Fibroblast of peridontal ligament (primary cell): Measurements from ENCODE around the gene MCF2L.
A peak's percentile ranks its signal among the peaks of the same experiment; 100 is the strongest.

Experiments
- DNase-seq: peaks from one replicate; pipeline ENCODE4 v3.0.0-alpha.2; 2010; ENCODE audit errors: extremely low read depth

Gene MCF2L

DNA sequence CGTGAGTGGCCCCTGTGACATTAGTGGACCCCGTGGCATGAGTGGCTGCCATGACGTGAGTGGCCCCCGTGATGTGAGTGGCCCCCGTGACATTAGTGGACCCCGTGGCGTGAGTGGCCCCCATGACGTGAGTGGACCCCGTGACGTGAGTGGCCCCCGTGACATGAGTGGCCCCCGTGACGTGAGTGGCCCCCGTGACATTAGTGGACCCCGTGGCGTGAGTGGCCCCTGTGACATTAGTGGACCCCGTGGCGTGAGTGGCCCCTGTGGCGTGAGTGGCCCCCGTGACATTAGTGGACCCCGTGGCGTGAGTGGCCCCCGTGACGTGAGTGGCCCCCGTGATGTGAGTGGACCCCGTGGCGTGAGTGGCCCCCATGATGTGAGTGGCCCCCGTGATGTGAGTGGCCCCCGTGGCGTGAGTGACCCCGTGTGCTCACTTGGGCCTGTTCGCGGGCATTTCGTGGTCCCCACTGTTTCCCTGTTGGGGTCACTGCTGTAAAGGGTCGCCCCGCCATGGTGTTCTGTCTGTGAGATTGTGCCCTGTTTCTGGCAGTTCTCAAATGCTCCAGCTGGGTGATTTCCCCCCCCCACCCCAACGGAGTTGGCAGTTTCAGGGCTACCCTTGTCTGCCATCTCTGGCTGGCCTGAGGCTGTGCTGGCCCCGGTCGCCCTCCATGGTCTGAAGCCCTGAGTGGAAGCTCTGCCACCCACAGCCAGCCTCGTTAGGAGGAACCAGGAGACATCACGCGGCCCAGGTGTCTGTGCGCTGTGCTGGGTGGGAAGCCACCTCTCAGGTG, 64.2 kb downstream of the MCF2L start:
- no peak for DNase-seq

DNA sequence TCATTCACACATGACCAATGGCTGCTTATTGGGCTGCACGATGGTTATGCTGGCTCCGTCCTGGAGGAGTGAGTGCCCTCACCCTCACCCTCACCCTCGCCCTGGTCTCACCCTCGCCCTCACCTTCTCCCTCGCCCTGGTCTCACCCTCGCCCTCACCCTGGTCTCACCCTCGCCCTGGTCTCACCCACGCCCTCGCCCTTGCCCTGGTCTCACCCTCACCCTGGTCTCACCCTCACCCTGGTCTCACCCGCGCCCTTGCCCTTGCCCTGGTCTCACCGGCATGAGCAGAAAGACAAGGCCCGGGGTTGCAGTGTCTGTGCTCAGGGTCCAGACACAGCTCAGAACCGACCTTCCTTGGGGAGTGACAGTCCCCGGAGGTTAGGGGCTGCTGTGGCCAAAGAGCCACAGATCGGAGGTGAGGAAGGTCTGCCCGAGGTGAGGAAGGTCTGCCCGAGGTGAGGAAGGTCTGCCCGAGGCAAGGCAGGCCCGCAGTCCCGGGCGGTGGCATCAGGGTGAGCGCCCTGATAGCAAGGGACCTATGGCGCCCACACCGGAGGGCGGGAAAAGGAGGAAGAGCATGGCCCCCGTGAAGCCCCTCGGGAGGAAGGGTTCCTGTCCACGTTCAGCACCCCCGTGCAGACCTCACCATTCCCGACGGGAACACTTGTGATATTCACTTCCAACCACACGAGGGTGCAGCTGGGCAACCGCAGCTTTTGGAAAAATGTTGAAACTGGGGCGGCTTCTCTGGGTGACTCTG, 65.6 kb downstream of the MCF2L start:
- peak; percentile 77 for DNase-seq

DNA sequence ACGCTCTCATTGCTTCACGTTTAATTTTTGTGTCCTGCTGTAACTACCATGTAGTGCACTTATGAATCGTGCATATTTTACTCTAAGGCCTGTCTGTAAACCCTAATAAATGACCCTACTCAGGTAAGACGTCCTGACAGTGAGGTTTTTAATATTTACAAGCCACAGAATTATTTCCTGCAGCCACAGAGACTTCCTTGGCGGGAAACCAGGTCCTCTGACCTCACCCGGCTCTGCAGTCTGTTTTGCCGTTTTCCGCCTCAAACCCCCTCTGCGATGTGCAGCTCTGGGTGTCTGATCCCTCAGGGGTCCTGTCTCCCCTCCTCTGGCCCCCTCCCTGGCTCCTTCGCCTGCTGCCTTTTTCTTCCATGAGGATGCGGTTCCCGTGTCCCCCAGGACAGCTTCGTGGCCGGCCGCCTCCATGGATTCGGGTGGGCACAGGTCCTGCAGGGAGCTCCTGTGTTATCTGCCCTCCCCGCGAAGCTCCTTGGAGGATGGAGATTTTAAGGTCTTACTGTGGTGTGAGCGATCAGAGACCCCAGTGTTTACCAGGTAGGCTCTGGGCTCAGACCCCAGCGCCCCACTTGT, 66.3 kb downstream of the MCF2L start:
- DNase-seq, result no peak

DNA sequence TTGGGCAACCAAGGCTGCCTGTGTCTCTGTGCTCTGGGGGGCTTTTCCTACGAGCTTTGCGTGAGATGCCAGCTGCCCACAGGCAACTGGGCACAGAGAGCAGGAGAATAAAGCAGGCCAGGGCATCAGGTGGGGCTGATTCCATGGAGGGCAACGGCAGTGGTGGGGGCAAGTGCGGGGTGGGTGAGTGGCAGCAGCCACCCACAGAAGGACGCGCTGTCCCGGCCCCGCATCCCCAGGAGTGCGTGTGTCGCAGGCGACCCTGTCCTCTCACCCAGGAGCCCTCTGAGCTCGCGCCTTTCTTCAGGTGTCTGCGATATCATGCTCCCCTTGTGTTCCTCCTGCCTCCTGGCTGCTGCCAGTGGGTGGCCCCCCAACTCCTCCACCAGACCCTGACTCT, 67.4 kb downstream of the MCF2L start:
- no peak for DNase-seq

DNA sequence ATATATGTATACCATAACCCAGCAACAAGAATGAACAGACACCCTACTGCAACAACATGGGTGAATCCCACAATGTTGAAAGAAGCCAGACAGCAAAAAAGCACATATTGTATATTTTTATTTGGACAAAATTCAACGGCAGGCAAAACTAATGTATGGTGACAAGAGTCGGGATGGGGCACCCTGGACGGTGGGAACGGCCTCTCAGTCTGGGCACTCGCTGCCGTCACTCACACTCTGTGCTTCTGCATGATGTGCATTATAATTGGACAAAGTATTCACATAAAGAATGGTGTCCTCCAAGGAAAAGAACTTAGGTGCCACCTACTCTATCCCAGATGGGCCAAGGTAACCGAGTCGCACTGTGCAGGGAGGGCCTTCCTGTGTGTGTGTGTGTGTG, 71.0 kb downstream of the MCF2L start:
- no peak for DNase-seq

DNA sequence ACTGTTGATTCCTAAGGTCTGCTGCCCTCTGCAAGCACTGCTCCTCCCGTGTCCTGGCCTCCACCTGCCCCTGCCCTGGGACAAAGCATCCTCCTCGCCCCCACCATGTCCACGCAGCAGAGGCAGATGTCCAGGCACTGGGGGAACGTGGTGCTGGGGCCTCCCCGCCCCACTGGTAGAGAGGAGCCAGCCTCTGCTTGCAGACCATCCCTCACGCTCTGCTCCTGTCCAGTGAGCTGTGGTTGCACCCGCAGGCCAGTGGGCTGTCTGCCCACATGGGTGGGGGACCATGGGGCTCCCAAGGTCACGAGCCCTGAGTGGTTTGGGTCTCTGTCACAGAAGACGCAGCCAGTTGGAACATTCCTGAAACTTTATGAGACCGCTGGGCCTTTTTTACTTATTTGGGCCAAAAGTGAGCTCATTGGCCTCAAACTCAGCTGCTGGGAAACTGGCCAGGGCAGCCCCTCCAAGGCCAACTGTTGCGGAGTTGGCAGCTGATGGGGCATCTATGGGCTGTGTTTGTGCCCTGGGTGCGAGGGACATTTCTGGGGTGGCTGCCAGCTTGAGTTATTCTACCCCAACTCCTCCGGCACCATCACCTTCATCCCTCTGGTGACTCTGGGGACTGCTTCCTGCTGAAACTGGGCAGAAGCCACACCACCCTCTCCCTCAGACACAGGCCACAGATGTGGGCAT, 71.7 kb downstream of the MCF2L start:
- no peak for DNase-seq

DNA sequence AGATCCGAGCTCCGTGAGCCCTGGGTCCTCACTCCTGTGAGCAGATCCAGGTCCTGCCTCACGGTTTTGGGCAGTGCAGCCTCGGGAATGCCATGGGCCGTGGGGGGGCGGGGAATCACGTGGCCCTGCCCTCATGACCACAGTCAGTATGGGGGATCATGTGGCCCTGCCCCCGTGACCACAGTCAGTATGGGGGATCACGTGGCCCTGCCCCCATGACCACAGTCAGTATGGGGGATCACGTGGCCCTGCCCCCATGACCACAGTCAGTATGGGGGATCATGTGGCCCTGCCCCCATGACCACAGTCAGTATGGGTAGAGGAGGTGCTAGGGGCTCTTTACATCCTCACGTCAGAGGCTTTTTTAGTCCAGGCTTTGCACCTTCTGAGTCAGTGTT, 72.3 kb downstream of the MCF2L start:
- no peak for DNase-seq

DNA sequence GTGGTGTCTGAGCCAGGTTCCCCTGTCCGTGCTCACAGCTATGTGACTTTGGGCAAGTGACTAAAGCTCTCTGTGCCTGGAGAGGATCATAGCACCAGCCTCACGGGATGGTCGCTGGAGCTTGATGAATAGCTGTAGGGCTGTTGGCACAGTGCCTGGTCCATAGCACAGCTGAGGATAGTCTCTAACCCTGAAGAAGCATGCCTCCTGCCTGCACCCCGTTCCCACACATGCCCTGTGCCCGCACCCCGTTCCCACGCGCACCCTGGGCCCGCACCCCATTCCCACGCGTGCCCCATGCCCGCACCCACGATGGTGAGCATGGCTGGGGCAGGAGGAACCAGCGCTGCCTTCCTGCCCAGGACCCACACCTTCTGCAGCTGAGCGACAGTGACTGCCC, 72.9 kb downstream of the MCF2L start:
- no peak for DNase-seq

DNA sequence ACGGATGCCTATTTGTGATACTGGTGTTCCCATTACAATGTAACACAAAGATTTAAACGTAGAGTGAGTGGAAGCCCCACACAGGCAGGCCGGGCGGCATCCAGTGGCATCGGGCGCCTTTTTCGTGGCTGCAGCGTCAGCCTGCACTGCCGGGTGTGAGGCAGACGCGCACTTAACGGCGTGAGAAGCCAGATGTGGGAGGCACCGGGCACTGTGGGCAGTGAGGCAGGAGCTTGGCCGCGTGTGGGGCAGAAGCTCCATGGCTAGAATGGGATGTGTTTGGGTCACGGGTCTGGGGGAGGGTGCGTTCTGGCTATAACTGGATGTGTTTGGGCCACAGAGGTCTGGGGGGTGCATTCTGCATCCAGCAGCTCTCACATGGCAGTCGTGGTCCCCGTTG, 73.4 kb downstream of the MCF2L start:
- no peak for DNase-seq

DNA sequence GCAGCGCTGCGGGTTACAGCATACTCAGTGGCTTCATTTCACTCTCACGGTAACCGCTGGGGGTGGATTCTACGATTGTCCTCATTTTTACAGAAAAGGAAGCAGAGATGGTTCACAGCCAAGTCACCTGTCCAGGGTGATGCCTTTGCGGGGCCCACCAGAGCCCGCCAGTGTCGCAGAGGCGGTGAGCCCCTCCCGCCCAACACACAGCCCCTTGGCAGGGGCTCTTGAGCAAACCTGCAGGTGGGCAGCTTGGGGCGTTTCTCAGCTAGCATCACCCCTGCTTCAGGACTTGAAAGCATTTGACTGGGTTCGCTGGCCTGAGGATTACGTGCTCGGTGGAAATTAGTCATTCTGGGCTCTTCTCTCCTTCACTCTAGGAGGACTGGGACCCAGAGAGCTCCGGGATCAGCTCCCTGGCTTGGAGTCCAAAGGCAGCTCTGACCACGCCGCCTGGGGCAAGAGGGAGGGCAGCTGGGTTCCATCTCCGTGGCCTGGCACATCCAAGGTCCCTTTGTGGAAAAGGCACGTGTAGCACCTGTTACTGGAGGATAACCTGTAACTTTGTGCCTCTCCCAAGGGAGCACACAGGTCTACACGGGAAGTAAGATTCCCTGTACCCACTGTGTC, 74.1 kb downstream of the MCF2L start:
- DNase-seq, result no peak

DNA sequence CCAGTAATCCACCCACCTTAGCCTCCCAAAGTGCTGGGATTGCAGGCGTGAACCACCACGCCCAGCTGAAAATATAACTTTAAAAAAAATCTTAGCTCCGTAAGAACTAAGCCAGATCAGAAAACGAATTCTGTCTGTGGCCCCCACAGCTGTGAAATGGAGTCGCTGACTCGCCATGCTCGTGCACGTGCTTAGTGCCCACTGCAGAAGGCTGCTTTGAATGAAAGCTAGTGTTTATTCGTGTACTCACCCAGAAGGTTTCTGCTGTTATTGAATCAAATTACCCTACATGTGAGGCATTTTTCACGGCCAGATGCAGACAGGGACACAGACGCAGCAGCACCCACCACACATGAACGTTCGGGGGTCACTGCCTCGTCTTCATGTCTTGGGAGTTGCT, 74.9 kb downstream of the MCF2L start:
- DNase-seq, result no peak

DNA sequence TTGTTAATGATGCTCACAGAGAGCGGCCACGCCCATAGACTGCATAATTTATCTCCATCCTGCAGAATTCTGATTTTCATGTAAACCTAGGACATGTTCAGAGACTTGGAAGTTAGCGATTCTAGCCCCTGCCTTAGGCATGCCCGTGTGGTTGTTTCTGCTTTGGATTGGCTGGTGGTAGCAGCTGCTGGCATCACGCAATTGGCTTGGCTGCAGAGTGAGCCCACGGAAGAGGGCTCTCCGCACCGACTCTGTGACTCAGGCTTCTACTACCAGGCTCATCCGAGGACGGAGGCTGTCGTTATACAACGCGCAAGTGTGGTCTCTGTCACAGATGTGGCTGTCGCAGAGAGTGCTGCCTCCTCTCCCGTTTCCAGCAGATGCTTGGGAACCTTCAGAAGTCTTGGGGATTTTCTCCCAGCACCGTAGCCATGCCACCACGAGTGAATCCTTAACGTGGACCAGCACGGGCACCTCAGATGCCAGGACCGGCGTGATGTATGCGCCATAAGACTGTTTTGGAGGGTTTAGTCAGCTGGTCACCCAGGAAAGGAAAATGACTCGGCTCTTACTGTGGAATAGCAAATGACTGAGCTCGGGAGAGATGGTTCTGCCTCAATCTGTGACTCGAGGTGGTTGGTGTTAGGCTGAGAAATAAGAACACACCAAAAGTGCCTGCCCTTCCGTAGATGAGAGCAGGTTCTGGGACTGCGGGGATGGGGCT, 75.5 kb downstream of the MCF2L start:
- DNase-seq, result no peak

DNA sequence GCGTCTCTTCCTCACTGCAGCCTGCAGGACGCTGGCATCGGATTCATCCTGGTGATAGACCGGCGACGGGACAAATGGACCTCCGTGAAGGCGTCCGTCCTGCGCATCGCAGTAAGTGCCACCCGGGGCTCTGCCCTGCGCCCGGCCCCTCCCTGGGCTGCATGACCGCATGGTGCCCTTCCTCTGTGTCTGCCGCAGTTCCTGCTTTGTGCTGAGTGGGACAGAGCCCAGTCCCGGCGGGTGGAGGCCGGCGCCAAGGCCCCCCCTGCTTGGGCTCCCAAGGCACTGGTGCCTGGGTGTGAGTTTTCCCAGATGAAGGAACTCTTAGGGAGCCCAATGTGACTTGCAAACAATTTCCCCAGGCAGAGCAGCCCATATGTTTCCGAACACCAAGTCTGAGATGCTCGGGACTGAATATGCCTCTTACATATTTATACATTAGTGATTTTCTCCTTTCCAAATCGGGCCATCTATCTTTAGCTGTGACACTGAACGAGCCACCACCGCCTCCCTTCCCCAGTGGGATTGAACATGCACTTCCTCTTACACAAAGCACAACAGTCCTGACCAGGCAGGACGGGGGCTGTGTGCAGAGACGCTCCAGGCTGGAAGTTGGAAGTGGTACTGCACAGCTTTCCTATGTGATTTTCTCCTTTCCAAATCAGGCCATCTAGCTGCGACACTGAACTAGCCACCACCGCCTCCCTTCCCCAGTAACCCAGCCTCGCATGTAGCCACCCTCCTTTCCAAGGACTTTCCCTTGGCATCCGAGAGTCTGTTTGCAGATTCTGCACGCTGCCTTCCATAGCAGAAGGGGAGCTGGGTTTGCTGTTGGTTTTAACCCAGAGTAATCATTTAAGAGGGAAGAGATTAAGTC, 76.5 kb downstream of the MCF2L start:
- DNase-seq, result no peak

DNA sequence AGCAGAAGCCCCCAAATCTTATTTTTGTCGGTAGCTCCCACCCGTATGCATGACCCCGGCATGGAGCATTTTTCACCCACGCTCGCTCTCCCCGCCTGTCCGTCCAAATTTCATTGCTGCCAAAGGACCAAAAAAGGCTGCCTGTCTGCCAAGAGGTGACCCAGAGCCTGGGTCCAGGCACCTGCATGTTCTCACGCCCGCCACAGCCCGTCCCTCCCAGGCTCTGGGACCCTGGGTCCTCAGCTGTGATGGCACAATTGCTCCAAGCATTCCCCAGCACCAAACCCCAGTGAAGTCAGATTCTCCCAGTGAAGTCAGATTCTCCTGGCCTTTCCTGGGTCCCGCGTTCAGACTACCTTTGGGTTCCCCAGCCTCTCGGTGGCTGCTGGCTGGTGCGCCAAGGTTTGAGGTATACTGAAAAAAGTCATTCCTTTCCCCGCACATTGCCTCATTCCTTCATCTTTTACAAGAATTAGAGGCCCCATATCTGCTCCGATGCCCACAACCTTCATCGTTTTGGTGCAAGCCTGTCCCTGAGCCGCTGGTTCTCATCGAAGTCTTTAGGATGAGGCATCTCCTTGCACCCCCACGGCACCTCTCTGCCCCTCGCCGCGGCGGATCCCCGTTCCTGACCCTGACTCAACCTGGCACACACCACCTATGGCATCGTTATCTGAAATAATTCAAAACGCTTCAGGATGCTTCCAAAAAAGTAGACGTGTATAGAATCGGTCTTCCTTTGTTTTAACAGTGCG, 77.3 kb downstream of the MCF2L start:
- no peak for DNase-seq

DNA sequence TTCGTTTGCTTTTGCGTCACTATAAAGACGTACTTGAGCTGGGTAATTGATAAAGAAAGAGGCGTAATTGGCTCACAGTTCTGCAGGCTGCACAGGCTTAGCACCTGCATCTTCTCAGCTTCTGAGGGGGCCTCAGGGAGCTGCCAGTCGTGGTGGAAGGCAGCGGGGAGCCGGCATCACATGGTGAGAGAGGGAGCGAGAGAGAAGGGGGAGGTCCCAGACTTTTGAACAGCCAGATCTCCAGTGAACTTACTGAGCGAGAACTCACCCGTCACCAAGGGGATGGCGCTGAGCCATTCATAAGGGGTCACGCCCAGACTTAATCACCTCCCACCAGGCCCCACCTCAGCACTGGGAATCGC, 77.8 kb downstream of the MCF2L start:
- DNase-seq, result no peak

DNA sequence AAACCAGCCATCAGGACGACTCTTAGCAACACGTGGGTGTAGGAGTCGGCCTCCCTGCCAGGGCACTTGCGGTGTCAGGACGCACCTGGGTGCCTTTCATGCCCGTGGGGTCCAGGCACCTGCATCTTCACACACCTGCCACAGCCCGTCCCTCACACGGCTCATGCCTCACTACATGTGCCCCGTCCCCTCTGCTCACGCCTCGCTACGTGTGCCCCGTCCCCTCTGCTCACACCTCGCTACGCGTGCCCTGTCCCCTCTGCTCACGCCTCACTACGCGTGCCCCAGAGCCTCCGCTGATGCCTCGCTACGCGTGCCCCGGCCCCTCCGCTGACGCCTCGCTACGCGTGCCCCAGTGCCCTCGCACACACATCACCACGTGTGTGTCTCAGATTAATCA, 78.6 kb downstream of the MCF2L start:
- DNase-seq, result no peak

DNA sequence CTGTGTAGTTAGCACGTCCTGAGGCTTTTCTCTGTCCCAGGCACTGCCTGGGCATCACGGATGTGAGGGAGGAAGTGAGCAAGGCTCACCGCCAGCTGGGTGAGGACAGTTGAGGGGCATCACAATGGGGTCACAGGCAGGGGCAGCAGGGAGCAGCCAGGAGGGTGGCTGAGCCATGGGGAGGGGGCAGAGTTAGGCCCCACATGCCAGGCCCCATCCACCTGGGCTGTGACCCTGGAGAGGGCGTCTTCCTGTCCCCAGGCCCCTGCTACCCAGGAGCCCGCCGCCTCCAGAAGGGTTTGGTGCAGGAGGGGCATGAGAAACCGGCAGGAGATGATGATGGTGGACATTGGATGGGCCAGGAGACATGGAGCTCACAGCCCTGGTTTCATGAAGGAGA, 79.8 kb downstream of the MCF2L start:
- DNase-seq, result no peak

DNA sequence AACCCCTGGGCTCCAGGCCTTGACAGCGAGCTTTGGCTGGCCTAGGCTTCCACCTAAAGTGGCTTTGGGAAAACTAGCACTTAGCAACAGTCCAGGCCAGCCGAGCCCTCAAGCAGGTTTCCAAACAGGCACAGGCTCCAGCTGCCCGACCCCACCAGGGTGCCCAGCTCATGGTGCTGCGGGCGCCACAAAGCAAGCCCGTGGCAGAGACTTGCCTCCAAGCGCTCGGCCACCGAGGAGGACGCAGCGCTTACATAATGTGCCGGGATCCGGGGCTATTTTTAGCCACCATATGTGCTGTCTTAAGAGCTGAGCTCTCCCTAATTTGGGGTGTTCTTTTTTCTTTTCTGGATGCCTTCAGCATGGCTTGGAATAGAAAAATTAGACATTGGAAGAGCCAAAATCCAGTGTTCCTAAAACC, 80.5 kb downstream of the MCF2L start:
- peak; percentile 5 for DNase-seq

DNA sequence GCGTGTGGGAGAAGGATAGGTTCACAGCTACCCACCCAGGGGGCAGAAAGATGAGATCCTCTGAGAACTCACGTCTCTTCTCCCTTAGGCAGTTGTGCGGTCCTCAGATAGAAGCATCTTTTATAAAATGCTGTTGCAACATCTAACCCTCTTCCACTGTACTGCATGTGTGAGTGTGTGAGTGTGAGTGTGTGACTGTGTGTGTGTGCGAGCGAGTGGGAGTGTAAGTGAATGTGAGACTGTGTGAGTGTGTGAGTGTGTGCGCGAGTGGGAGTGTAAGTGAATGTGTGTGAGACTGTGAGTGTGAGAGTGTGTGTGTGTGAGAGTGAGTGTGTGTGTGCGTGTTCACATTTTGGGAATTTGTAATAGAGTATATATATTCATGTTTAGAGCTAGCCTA, 81.0 kb downstream of the MCF2L start:
- no peak for DNase-seq
